NCI-H774 (cell line): ENCODE results near the gene MAP1A.
"Not testable (repeated sequence)": the region's sequence is repeated elsewhere in the genome, so short reads cannot be mapped to it uniquely, and the experiment has no call there.

Experiments used
- DNase-seq: peaks from one replicate; lab custom pipeline; 2025; lab: John Stamatoyannopoulos, UW

The MAP1A gene

GRCh38 chr15:43529587-43530345 is 12.4 kb downstream of the MAP1A start:
- DNase-seq = no peak

GRCh38 chr15:43531018-43531670 is 13.7 kb downstream of the MAP1A start:
- no peak for DNase-seq

DNA sequence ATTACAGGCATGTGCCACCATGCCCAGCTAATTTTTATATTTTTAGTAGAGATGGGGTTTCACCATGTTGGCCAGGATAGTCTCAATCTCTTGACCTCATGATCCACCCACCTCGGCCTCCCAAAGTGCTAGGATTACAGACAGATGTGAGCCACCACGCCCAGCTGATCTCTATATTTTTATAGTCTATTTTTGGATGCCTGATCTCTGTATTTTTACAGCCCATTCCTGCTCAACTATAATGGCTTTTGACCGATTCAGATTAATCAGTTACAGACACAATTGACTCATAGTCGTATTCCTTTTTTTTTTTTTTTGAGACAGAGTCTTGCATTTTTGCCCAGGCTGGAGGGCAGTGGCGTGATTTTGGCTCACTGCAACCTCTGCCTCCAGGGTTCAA is 15.4 kb downstream of the MAP1A start:
- not testable (repeated sequence) for DNase-seq

- DNase-seq = no peak
Measured at GRCh38 chr15:43534897-43535296, 17.5 kb downstream of the MAP1A start.

DNA sequence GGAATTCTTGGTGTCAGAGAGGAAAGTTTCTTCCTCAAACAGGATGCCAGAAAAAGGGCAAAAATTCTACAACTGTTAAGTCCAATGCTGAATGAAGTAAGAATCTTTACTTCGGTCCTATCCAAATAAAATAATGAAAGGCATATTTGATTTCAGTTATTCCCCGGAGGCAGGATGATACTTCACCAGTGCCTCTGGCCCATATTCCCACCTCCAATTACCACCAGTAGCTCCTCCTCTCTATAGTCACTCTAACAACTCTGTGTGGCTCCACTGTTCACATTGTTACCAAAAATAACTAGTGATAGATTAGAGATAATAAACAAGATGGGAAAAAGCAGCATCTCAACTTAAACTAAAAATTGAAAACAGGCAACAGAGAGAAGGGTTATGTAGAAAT is 20.7 kb downstream of the MAP1A start:
- DNase-seq = no peak

DNA sequence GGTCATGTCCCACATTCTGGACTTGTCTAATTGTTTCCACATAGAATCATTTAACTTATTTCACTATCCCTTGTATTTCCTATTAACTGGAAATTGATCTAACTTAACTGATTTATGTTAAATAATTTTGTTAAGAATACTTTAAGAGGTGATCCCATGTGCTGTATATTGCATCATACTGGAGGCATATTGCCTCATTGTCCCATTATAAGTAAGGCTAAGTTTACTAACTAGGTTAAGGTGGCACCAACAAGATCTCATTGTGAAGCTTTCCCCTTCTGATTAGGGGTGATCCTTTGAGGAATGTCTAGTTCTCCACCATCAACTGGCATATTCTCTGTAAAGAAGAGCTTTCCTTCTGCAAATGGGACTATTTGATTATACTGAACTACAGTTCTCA is 24.4 kb downstream of the MAP1A start:
- DNase-seq = no peak

- DNase-seq = no peak
Measured at GRCh38 chr15:43544266-43544665, 26.9 kb downstream of the MAP1A start.

DNA sequence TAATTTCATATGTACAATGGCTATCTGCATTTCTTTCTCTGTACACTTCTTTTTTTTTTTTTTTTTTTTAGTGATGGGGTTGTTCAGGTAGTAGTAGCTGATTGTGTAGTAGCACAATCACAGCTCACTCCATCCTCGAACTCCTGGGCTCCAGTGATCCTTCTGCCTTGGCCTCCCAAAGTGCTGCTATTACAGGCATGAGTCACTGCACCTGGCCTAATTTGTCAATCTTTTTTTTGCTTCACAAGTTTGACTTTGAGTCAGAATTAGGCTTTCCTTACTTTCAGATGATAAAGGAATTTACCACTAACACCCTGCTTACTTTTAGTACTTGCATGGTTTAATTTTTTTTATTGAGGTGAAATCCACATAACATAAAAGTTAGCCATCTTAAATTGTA is 28.0 kb downstream of the MAP1A start:
- DNase-seq = no peak

GRCh38 chr15:43547539-43547938 is 30.1 kb downstream of the MAP1A start:
- no peak for DNase-seq

DNA sequence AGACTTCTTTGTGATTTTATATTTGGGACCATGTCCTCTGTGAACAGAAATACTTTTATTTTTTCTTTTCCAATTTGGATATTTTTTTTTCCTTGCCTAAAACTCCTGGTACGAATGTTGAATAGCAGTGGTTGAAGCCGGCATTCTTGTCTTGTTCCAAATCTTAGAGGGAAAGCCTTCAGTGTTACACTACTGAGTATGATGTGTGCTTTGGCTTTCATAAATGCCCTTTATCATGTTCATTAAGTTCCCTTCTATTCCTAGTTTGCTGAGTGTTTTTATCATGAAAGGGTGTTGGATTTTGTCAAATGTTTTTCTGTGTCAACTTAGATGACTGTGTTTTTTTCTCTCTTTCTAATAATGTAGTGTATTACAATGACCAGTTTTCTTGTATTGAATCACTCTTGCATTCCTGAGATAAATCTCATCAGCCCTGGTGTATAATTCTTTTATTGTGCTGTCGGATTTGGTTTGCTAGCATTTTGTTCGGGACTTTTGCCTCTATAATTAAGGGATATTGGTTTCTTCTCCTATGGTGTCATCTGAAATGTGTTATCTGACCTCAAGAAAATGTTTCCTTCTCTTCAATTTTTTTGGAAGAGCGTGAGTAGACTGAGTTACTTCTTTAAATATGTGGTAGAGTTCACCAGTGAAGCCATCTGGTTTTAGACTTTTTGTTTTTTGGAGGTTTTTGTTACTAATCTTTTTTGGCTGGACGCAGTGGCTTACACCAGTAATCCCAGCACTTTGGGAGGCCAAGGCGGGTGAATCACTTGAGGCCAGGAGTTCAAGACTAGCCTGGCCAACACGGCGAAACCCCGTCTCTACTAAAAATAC is 33.3 kb downstream of the MAP1A start:
- no peak for DNase-seq

DNA sequence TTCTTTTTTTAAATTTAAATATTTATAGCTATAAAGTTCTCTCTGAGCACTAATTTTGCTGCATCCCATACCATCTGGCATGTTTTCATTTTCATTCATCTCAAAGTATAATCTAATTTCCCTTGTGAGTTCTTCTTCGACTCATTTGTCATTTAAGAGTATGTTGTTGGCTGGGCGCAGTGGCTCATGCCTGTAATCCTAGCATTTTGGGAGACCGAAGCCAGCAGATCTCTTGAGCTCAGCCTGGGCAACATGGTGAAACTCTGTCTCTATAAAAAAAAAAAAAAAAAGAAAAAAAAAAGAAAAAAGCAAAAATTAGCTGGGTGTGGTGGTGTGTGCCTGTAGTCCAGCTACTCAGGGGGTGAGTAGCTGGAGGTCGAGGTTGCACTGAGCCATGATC is 34.8 kb downstream of the MAP1A start:
- no peak for DNase-seq

GRCh38 chr15:43552986-43553385 is 35.6 kb downstream of the MAP1A start:
- no peak for DNase-seq

- DNase-seq = not testable (repeated sequence)
Measured at GRCh38 chr15:43562753-43563152, 45.3 kb downstream of the MAP1A start.

- not testable (repeated sequence) for DNase-seq
Measured at GRCh38 chr15:43563793-43564192, 46.4 kb downstream of the MAP1A start.

- DNase-seq = not testable (repeated sequence)
Measured at GRCh38 chr15:43566615-43567014, 49.2 kb downstream of the MAP1A start.

DNA sequence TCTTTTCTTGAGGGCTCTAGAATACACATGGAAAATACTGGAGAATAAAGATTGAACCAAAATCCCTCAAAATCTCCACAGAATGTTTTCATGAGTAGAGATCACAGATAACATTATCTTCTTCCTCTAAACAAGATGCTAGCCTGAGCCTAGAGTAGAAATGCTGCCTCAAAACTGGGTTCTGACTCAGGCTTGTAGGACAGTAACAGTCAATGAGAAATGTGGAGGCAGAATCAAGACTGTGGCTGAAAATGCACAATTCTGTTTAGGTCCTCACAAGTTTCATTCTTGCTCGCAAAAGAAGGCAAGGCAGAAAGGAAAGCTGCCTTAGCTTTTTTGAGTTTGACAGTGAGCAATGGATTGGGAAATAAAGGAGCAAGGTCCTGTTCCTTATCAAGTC is 57.2 kb downstream of the MAP1A start:
- DNase-seq = not testable (repeated sequence)
